Activated CD8-positive, alpha-beta memory T cell treated with anti-CD3 and anti-CD28 coated beads for 24 hours (primary cell): ENCODE measurements around the gene AATF.
A peak's percentile ranks its signal among the peaks of the same experiment; 100 is the strongest.

Experiments
- DNase-seq: peaks from one replicate; pipeline ENCODE4 v3.0.0-alpha.2; 2020

Gene AATF

DNA sequence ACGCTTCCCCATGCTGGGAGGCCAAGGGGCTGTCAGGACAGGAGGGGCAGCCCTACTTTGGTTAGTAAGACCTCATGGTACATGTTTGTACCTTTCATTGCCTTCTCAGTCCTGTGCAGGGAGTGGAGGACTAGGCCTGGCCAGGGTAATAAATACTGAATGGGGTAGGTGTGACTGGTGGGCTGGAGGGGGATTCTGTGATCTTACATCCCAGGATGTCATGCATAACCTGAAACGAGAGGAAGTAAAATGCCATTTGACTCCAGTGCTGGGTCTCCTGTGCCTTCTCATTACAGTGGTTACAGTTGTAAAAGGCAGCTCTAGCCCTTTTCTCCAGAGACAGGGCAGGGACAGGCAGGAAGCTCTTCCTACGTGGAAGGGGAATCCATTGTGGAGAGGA is 138.2 kb downstream of the AATF start:
- DNase-seq, result no peak

- DNase-seq, result no peak
These were observed 138.9 kb downstream of the AATF start for GRCh38 chr17:37087683-37088082.

- no peak for DNase-seq
These were observed 139.7 kb downstream of the AATF start for GRCh38 chr17:37088459-37088858.

DNA sequence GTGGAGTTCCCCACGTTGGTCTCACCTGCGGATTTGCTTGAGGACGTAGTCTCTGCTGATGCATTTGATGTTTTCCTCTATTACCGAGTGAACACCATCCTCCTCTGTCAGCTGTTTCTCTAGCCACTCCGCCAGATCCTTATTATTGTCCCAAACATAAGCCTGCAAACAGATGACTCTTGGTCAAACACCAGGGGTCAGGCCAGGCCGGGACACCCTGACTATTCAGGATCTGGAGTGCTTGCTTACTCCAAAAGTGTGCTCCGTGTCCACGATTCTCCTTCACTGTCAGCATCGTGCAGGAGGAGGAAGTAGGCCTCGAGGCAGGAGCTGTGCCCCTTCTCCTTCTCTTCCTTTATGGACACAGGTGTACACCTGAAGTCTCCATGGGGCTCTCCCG is 140.2 kb downstream of the AATF start:
- no peak for DNase-seq

DNA sequence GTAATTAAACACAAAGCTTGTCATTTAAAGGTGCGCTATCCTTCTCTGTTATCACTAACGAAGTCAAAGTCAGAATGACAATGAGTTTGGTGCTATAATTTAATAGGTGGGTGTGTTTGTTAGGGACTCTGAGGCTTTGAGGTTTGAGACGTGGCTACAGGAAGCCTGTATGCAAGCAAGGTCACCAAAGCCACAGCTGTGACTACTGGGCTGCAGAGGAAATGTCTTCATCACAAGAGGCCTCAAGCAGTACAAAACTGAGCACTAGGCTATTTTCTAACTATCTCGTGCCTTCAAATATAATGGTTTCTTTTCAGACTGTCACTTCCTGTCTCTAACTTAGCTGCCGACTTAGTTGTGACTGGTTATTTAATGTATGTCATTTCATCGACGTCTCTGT is 141.2 kb downstream of the AATF start:
- no peak for DNase-seq

- DNase-seq, result no peak
These were observed 142.2 kb downstream of the AATF start for GRCh38 chr17:37090941-37091340.

DNA sequence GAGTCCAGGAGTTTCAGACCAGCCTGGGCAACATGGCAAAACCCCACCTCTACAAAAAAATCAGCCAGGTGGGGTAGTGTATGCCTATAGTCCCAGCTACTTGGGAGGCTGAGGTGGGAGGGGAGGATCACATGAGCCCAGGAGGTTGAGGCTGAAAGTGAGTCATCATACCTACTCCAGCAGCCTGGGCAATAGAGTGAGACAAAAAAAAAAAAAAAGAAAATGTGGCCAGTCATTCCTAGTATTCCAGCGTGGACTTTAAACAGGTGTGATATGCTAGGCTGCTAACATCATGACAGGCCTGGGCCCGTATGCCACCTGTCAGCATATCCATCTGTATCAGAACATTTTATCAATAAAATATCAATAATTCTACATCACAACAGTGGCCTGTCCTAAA is 143.3 kb downstream of the AATF start:
- DNase-seq, result peak; percentile 26

DNA sequence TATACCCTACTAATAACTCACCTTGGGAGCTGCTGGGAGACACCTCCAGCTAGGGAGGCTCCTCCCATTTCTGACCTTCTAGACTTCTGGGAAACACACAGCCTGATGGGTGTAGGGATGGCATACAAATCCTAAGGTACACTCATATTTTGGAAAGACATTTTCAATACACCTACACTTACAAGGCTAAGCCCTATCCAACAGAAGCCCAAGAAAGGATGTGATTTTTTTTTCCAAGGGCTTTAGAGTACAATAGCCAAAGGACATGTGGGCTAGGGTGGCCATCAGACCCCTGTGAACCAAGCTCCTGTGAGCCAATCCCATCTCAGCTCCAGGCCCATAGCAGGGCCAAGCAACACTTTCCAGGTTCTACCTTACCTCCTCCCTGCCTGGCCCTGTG is 143.9 kb downstream of the AATF start:
- no peak for DNase-seq

- DNase-seq, result no peak
These were observed 145.6 kb downstream of the AATF start for GRCh38 chr17:37094391-37094790.

DNA sequence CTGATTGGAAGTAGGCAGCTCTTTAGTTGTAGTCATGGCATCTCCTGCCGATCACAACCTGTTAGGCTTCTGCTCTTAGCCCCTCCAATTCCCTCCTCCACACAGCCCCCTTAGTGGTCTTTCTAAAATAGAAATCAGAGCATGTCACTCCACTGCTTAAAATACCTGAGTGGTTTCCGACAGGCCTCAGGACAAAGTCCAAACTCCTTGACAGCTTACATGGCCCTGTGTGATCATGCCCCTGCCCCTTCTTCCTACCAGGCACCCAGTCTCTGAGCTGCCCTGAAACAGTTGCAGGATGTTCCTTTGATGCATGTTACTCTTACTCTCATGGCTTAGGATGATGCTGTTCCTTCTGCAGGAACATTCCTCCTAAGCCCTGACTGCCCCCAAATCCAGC is 147.3 kb downstream of the AATF start:
- DNase-seq, result no peak

DNA sequence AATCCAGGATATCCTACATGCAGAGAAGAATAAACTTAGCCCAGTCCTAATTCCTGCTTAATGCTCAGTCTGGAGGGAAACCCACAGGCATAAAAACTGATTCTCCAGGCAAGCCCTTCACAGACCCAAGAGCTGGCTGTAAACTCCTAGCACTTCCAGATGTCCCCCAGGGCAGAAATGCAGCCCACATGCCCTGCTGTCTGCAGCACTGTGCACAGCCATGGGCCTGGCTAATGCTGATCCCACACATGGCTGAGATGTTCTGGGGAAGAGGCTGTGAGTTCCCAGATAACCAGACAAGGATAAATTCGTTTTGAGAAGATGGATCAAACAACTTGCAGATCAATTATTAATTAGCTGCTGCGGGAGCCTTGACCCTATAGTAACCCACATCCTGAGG is 148.4 kb downstream of the AATF start:
- DNase-seq, result no peak

DNA sequence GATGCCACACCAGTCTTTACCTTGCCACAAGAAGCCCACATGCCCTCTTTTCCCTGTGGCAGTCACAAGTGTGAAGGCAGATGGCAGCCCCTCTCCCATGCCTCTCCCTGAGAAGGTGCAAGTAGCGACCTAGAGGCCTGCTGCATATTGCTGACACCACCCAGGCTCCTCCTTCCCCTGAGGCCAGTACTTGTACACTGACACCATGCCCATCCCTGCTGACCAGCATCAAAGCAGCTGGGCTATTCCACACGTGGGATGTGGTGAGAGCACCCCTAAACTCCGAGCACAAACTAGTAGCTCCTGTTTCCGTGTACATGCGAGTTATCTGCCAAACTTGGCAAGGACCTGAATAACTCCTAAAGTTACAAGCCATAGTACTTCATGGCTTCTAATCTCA is 149.4 kb downstream of the AATF start:
- no peak for DNase-seq

GRCh38 chr17:37098910-37099664 is 150.3 kb downstream of the AATF start:
- no peak for DNase-seq

GRCh38 chr17:37100231-37100630 is 151.5 kb downstream of the AATF start:
- DNase-seq, result no peak

DNA sequence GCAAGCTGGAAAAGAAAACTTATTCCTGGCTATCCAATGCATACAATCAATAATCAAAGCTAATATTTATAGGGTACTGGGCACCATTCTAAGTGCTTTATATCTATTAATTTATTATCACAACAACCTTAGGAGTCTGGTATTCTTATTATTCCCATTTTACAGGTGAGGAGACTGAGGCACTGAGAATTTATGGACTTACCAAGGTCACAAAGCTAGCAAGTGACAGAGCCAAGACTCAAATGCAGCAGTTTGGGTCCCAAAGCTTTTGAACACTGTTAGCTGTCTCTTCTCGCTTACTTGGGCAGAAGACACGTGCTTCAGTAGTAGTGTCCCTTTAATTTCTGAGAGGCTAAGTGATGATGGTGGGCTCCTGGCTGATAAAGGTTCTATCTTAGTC is 152.6 kb downstream of the AATF start:
- DNase-seq, result no peak

DNA sequence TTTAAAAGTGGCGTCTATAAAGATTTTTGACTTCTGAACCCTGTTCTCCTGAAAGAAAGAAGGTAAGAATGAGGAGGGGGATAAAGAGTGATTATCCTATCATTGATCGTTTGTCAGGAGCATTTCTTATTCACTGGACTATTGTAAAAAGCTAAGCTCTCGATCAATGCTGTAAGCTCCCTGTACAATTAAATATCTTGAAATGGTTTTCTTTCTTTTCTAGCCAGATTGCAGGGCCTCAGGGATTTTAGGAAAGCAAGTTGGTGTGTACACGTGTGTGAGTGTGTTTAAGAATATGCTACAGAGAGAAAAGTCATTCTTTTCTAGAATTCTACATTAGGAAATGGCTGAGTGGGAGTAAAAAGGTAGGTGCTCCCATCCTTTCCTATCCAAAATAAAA is 154.5 kb downstream of the AATF start:
- no peak for DNase-seq

GRCh38 chr17:37106049-37106448 is 157.3 kb downstream of the AATF start:
- DNase-seq, result no peak
